Gastrocnemius medialis (tissue), 4 donors: ENCODE data around the gene ENOX1.

Source experiments
- CTCF ChIP-seq, 5 experiments: fragments of 450-650 bp in 3 of 5; fragments of 200-600 bp in 2 of 5; sonication (generic) in 2 of 5; IDR thresholded peaks in 4 of 5; conservative IDR thresholded peaks in 1 of 5; 1 replicate in 4 of 5; 2 replicates in 1 of 5; pipeline ENCODE4 v1.5.1; 2016 to 2019; ENCODE audit warnings: antibody characterized with exemption in 5 of 5, mild to moderate bottlenecking in 3 of 5, moderate library complexity in 3 of 5
- POLR2A ChIP-seq, 2 donors: fragments of 450-650 bp; IDR thresholded peaks; one replicate each; pipeline ENCODE4 v1.6.1; 2017; ENCODE audit warnings: antibody characterized with exemption in 2 of 2, mild to moderate bottlenecking in 2 of 2, moderate library complexity in 2 of 2

GRCh38 chr13:43555667-43556066, 231.1 kb downstream of the ENOX1 start:
- TF ChIP-seq CTCF (IDR thresholded peaks at IDR 0.05 in 4 of 5, conservative IDR thresholded peaks at IDR 0.05 in 1 of 5) (no peak), POLR2A (IDR thresholded peaks at IDR 0.05) (no peak)
